ENCODE measurements around the gene PRPF4.

DNA sequence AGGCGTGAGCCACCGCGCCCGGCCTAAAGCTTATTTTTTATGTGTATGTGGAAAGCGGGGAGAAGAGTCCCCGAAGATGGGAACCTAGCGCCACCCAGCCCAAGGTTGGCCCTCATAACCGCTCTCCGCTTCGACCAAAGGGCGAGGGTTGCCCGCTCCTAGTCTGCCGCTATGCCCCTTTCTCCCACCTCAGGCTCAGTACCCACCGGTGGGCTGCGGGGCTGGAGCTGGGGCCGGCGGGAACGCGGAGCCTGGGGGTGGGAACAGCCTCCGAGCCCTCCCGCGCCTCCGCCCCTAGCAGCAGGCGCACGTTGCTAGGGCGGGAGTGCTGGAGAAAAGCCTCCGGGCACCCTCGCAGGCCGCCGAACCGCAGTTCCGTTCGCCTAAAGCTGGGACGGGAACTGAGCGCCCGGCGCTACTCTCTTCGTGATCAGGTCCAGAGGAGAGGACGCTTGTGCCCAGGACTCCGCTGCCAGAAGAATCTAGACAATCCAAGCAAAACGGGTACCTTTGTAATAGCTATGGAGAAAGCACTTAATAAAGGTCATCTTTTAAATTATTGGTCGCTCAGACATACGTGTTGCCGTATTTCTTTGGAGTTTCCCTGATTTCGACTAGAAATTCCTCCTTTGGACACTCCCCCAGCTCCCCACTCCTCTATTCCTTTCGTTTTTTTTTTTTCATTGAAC is 64.7 kb downstream of the PRPF4 start, which contains the start of gene WDR31:
- TF ChIP-seq ZNF551 (CRISPR knock-in tag; IDR thresholded peaks at IDR 0.05) (no peak), ZNF232 (CRISPR knock-in tag; IDR thresholded peaks at IDR 0.05) (no peak)
- TF ChIP-seq, protein P1, sequence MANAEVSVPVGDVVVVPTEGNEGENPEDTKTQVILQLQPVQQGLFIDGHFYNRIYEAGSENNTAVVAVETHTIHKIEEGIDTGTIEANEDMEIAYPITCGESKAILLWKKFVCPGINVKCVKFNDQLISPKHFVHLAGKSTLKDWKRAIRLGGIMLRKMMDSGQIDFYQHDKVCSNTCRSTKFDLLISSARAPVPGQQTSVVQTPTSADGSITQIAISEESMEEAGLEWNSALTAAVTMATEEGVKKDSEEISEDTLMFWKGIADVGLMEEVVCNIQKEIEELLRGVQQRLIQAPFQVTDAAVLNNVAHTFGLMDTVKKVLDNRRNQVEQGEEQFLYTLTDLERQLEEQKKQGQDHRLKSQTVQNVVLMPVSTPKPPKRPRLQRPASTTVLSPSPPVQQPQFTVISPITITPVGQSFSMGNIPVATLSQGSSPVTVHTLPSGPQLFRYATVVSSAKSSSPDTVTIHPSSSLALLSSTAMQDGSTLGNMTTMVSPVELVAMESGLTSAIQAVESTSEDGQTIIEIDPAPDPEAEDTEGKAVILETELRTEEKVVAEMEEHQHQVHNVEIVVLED (CRISPR knock-in tag; IDR thresholded peaks at IDR 0.05), result 0 out of 2 replicates have a peak, but pooled peaks have one; percentile 46

All from K562 (cell line).